Stimulated activated CD8-positive, alpha-beta memory T cell treated with anti-CD3 and anti-CD28 coated beads, Interleukin-12 subunit alpha, Interleukin-12 subunit beta, amount 100 ng/mL, for 24 hours (primary cell): ENCODE results near the gene UBE3B.
"Not testable (repeated sequence)": the region's sequence is repeated elsewhere in the genome, so short reads cannot be mapped to it uniquely, and the experiment has no call there.

Experiments used
- DNase-seq: peaks from one replicate; pipeline ENCODE4 v3.0.0-alpha.2; 2020; ENCODE audit errors: extremely low read depth

Gene UBE3B

DNA sequence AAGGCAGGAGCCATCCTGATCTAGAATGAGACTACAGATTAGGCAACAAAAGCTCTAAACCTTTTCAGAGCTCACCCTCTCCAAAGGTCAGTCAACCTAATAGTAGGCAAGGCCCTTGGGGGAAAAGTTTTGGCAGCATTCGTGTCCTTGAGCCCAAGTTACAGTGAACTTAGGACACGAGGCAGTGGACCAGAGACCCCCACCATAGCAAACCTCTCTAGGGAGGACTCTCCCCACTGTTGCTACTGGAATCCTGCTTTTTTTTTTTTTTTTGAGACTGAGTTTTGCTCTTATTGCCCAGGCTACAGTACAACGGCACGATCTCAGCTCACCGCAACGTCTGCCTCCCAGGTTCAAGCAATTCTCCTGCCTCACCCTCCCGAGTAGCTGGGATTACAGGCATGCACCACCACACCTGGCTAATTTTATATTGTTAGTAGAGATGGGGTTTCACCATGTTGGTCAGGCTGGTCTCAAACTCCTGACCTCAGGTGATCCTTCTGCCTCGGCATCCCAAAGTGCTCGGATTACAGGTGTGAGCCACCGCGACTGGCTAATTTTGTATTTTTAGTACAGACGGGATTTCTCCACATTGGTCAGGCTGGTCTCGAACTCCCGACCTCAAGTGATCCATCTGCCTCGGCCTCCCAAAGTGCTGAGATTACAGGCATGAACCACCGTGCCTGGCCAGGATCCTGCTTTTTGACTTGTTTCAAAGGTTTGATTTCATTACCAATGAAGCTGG, 3.7 kb upstream of the UBE3B start:
- DNase-seq = not testable (repeated sequence)

DNA sequence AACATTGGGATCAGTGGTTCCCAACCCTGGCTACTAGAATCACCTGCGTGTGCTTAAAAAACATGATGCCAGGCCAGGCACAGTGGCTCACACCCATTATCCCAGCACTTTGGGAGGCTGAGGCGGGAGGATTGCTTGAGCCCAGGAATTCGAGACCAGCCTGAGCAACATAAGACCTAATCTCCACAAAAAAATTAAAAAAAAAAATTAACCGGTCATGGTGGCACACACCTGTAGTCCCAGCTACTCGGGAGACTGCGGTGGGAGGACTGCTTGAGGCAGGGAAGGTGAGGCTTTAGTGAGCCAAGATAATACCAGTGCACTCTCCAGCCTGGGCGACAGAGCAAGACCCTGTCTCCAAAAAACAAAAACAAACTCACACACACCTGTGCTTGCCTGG, 2.3 kb upstream of the UBE3B start:
- DNase-seq = no peak

DNA sequence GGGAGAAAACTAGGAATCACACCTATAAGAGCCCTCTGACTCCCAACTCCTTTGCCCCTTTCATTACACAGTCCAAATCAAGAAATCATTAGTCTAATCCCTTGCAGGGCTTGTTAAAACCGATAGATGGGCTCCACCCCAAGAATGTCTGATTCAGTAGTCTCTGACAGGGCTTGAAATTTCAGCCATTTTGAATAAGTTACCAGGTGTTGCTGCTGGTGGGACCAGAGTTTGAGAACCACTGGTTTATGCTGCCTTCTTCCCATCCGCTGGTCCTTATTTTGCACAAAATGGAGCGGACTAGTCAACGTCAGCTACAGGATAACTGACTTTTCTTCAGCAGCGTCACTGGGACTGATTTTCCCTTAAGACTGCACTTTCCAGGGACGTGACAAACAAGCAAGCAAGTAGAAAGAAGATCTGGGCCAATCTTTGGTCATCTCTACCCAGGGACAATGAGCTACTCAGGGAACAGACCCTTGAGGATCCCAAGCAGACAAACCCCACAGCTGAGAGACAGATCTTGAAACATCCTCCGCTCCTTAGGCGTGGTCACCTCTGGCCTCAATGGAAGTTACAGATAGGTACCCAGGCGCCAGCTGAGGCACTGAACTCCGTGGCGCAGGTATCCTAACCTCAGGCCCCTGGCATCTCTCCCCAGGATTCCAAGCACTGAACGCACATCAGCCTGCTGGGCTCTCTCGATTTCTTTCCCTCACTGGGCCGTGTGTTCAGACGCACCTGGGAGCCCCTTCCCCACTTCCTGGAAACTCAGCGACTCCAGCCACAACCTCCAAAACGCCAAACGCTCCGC, 1.2 kb upstream of the UBE3B start:
- no peak for DNase-seq

DNA sequence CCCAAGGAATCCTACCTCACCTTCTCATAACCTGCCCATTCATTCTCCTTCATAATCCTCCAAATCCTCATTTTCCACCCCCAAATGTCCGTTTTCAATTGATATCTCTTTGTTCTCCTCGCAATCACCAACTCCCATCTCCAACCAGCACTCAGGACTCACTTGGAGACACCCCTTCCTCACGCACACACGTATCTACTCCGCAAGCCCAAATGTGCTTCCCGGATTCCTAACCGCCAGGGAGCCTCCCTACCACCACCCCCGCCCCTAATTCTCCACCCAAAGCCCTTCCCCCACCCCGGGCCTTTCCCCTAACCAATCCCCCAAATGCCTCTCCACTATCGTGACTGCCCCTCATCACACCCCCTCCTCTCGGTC, 638 bp upstream of the UBE3B start:
- no peak for DNase-seq

DNA sequence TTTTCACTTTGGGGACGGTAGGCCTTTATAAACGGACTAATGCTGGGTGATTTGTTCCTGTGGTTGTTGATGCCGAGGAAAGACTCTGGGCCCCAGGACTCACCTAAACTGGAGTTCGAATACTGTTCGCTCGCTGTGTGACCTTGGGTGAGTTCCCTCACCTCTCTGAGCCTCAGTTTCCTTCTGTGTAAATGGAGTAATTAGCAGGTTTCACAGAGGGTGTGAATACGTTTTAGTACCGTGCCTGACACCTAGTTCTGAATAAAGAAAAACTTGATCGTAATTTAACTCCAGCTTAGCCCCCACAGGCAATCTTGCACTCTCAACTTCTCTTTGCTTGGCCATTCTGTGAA, 505 bp downstream of the UBE3B start:
- no peak for DNase-seq

DNA sequence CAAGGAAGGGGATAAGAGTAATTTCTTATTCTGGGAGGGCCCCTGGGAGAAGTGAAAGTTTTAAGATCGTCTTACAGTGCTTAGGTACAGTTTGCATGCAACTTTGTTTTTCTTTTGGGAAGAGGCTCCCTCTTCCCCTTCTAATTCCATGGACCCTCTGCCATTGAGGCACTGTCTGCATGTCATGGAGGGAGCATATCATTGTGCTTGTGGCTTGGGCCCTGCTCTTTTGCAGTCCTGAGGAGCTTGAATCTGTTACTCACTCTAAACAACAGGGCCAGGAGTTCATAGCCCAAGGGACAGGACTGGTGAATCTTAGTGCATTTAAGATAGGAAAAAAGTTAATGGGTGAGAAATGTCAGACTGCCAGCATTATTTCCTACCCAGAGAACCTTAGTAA, 2.3 kb downstream of the UBE3B start:
- DNase-seq = no peak

DNA sequence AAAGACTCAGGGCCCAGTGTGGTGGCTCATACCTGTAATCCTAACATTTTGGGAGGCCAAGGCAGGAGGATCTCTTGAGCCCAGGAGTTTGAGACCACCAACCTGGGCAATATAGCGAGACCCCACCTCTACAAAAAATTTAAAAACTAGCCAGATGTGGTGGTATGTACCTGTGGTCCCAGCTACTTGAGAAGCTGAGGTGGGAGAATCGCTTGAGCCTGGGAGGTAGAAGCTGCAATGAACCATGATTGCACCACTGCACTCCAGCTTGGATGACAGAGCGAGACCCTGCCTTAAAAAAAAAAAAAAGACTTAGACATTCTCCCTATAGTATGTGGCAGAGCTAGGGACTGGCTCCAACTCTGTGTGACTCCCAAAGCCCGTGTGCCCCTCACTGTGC, 2.9 kb downstream of the UBE3B start:
- DNase-seq = no peak

DNA sequence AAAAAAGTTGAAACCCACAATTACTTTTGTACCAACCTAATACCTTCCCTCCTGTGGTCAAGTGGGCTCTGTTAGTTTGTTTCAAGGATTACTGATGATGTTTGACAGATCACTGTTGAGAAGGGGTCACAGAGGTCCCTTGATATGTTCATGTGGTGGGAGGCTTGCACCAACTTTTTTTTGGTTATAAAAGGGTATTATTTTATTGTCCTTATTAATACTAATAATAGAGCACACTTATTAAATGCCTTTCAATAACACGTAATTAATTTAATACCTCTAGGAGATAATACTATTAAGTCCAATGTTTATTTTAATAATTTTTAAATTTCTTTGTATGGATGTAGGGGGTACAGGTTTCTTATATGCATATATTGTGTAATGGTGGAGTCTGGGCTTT, 4.4 kb downstream of the UBE3B start:
- no peak for DNase-seq

DNA sequence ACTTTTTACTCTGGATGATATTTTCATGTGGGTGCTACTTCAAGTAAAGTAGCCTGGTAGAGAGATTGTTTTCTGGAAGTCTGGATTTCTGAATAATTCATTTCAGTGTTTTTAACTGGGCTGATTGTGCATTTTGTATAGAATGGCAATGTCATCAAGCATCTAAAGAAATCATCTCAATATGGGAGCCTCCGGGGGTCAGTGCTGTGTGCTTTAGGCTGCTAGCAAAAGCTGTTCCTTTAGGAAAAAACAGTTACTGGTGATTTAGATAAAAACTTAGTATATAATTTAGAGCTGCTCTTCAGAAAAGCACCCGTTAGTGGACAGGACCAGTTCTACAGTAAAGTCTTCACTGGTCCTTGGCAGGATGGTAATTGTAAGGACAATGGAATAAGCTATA, 5.1 kb downstream of the UBE3B start:
- DNase-seq = no peak

DNA sequence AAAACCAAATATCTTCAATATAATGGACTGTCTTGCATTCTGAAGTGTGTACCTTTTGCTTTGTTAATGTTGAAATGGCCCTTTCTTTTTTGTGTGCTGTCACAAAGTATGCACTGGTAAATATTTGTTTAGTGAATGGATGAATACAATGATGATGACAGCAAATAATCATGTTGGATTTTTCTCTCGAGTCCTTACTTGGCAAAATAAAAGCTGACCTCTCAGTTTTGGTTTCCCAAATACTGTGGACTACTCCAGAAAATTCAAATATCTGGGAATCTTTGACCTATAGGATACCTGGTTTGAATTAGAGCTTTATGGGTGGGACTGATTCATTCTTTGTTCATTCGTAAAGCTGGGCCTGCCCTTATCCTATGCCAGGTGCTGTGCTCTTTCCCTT, 5.5 kb downstream of the UBE3B start:
- DNase-seq = no peak

DNA sequence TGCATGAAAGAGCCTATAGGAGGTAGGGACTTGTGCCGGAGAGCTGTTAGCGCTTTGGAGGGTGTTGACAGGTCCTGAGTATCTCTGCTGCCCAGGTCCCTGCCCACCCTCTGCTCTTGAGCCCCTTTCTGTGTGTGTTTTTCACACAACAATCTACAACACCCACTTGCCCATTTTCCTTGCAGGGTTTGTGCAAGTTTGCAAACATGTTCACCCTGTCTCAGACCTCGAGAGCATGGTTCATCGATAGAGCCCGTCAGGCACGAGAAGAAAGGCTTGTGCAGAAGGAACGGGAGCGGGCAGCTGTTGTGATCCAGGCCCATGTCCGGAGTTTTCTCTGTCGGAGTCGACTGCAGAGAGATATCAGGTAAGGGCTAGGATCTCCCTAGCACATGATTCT, 5.9 kb downstream of the UBE3B start:
- DNase-seq = no peak

DNA sequence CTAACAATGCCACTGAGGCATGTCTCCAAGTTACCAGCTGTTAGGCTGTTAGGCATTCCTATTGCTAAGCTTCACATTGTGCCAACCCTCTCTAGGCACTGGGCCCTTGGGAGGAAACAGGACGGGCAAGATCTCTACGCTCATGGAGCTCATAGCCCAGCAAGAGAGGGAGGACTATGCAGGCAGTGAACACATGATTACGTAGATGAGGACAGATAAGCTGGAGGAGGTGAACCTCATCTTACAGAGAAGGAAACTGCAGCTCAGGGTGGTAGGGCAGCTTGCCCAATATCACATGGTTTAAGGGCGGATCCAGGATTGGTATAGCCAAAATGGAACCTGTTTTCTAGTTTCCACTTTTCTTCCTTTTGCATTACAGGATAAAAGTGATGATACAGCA, 7.8 kb downstream of the UBE3B start:
- no peak for DNase-seq

DNA sequence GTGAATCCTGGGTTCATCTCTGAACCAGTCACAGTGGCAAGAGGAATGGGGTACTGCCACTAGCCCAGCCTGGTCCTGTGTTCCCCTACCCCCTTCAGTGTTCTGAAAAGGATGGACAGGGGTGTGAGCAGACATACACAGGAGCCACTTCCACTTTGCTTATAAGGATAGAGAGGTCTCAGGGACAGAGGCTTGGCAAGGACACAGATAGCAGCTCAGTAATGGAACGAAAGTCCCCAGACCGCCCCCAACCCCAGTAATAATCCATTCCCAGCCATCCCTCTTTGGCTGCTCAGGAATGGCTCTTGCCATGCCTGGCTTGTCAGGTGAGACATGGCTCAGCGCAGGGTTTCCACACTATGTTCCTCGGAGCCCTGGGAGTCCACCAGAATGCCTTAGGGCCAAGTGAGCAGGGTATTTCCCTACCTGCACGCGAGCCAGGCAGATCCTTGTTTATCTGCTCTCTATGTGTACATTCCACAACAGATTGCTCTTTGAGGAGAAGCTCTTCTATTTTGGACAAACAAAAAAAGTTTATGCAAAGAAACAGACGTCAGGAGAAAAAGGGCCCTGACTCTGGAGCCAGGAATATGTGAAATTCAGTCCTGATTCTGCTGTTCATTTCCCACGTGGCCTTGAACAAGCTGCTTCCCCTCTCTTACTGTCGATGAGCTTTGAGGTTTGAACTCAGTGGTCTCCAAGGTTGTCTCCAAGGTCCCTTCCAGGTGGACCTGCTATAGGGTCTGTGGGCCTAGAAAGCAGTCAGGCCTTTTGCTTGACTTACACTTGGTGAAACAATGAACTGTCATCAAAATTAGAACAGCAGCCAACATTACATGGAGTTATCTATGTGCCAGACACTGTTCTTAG, 10.0 kb downstream of the UBE3B start:
- DNase-seq = no peak

DNA sequence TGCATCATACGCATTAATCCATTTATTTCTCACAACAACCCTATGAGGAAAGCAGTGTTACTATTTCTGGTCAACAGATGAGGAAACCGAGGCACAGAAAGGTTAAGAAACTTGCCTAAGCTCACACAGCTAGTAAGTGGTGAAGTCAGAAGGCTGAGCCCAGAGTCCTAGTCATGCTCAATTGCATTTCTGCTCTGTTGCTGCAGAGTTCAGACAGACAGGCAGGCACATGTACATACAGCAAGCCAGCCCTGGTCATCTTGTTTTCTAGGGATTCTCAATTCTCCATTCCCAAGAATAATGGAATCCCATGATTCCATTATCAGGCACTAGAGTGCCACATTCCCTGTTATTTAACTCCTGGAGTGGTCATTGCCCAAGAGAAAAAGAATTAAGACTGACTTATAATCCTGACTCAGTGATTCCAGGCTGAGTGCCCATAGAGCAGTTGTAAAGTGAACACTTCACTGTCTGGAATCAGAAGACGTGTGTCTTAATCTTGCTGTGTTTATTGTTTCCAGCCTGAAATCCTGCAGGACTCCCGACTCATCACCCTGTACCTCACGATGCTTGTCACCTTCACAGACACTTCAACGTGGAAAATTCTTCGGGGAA, 10.7 kb downstream of the UBE3B start:
- DNase-seq = no peak

DNA sequence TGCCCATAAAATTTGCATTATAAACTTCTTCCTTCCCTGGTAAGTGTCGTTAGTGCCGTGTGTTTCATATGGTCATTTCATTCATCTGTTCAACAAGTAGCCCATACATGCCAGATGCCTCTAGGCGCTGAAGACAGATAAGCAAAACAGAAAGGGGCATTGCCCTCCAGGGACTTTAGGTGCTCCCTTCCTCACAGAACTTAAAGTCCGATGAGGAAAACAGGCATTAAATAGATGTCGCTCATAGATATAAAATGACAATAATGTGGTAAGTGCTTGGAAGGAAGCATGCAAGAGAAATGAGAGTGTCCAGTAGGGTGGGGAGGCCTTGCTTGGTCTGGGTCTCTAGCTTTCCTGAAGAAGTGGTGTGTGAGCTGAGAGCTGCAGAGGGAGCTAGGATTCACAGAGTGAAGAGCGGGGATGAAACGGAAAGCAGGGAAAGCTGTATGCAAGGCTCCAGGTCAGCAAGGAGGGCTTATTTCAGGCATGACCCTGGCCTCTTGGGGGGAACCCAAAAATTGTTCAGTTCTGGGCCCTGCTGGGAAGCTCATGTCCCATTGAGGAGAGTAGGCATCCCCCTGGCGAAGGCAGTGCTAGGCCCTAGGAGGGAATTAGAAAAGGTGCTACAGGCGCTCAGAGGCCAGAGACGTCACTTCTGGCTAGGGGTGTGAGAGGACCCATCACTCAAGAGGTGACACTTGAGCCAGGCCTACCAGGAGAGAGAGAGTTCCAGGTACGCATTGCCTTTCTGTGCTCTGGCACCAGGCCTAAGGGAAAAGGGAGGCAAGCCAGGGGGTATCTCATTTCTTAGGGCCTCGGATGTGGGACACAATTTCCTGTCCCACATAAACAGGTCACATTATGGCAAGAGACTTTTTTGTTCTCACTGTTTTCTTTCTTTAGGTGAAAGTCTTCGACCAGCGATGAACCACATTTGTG, 11.9 kb downstream of the UBE3B start:
- no peak for DNase-seq

DNA sequence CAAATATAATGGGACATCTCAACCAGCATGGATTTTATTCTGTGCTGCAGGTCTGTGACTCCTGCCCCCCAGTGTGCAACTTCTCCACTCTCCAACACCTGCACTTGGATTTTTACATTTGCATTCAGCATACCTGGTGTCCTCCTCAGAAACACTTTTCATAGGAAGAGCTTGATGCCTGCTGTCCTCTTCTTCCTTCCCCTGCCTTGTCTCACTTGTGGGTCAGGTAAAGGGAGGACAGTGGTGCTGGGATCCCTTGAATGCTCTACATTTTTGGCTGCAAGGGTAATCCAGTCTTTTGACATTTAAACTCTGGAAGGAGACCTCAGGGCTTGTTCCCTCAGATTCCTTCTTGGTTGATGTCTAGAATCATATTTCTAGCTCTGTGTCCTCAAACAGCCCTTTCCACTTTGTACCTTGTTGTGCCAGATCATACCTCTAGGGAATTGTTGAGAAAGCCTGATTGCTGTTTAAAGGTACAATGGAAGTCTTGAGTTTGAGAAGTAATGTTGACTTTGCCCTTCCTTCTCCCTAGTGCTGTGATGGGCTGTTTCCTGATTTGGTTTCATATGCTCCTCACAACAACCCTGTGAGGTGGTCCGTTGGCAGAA, 12.6 kb downstream of the UBE3B start:
- DNase-seq = no peak

DNA sequence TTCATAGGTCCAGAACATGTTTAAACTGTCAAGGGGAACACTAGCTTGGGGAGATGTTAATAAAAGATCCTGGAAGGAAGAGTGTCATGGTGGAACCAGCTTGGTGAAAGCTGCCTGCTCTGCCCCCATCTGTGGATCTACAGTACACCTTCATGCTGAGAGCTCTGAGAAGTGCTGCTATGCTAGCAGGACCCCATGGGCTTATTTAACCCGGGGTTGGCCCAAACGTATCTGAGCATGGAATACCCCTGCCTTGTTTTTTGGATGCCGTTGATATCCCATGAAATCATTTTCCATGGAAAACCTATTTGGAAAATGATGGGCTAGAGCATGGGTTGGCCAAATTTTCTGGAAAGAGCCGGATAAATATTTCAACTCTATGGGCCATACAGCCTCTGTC, 14.2 kb downstream of the UBE3B start:
- DNase-seq = no peak

DNA sequence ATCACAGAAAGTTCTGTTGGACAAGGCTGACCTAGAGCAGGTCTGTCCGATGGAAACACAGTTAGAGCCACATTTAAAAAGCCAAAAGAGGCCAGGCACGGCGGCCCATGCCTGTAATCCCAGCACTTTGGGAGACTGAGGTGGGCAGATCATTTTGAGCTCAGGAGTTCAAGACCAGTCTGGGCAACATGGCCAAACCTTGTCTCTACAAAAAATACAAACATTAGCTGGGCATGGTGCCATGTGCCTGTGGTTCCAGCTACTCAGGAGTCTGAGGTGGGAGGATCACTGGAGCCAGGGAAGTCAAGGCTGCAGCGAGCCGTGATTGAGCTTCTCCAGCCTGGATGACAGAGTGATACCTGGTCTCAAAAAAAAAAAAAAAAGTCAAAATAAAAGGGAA, 14.9 kb downstream of the UBE3B start:
- DNase-seq = no peak

DNA sequence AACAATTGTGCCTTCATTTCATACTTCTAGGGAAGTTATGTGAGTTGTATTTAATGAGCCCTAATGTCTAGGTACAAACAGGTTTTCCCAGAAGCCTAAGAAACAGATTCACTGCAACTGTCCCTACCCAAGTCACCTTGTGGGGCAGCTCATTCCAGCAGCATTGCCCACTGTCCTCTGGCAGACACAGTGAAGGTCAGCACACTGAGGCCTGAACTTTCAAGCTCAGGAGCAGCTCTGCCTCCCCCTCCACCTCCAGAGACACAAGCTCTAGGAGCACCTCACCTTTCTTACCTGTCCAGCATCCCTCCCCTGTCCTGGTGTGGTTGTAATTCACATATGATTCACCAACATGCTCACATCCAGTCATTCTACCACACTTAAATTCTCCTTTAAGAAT, 15.7 kb downstream of the UBE3B start:
- DNase-seq = no peak

DNA sequence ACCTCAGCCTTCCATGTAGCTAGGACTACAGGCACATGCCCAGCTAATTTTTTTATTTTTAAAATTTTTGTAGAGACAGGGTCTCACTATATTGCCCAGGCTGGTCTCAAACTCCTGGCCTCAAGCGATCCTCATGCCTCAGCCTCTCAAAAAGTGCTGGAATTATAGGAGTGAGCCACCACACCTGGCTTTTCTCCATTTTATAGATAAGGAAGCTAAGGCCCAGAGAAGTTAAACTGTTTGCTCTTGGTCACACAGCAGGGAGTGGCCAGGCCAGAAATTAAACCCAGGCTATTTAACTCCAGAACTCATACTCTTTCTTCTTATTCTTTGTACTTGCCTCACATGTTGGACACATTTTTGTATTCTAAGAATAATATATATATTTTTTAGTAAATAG, 16.5 kb downstream of the UBE3B start:
- no peak for DNase-seq
